Stimulated activated memory B cell treated with anti-CD40 and anti-IgM and Interleukin-4, amounts not matched to agents 10 μg/mL and 1 μg/mL and 100 μg/mL, for 72 hours (primary cell): ENCODE results near the gene PSENEN.

Experiments
- ATAC-seq: fragments of 150-1000 bp; cut with Tn5 transposase; 2 replicates; pipeline ENCODE4 v1.10.0; 2021
- H3K27ac Mint-ChIP-seq: one replicate; pipeline ENCODE4 v1.8.0; 2022; ENCODE audit warnings: mild to moderate bottlenecking, mixed read lengths
- H3K27me3 Mint-ChIP-seq: one replicate; pipeline ENCODE4 v1.8.0; 2022; ENCODE audit warnings: mixed read lengths
- H3K36me3 Mint-ChIP-seq: one replicate; pipeline ENCODE4 v1.8.0; 2022; ENCODE audit warnings: mixed read lengths
- H3K4me1 Mint-ChIP-seq: one replicate; pipeline ENCODE4 v1.8.0; 2022; ENCODE audit warnings: mixed read lengths
- H3K4me3 Mint-ChIP-seq: one replicate; pipeline ENCODE4 v1.8.0; 2022; ENCODE audit warnings: mild to moderate bottlenecking, moderate library complexity, mixed read lengths
- H3K9me3 Mint-ChIP-seq: one replicate; pipeline ENCODE4 v1.8.0; 2022; ENCODE audit warnings: mixed read lengths

Gene PSENEN

GRCh38 chr19:35745328-35746086 is at the start of gene PSENEN, which contains the start of gene U2AF1L4:
PSENEN (plus strand) TSS chr19:35745651; CDS start chr19:35745931, 280 bp downstream.
U2AF1L4 (minus strand) TSS chr19:35745418; CDS start chr19:35745391, 27 bp downstream.
- ATAC-seq, result peak; percentile 72
- Mint-ChIP-seq H3K36me3 (peaks cover 17% of the 10 kb centered on the region), H3K27ac (peak within 1 kb of the TSS; percentile 99), H3K27me3 (no peaks in the 10 kb centered on the region), H3K4me3 (peak within 1 kb of the TSS; percentile 97), H3K4me1 (peaks cover 72% of the 10 kb centered on the region), H3K9me3 (no peaks in the 10 kb centered on the region)

GRCh38 chr19:35695895-35696422 is 49.5 kb upstream of the PSENEN start:
- H3K4me3 Mint-ChIP-seq, result no peak overlapping the region
- H3K27me3 Mint-ChIP-seq, result no peaks in the 10 kb centered on the region
- H3K27ac Mint-ChIP-seq, result peak overlapping the region; percentile 54
- H3K4me1 Mint-ChIP-seq, result peaks cover 16% of the 10 kb centered on the region
- H3K36me3 Mint-ChIP-seq, result no peaks in the 10 kb centered on the region
- ATAC-seq, result no peak
- peaks cover 3% of the 10 kb centered on the region for H3K9me3 Mint-ChIP-seq

- no peak overlapping the region for H3K4me3 Mint-ChIP-seq
- ATAC-seq, result peak; percentile 65
- no peaks in the 10 kb centered on the region for H3K36me3 Mint-ChIP-seq
- H3K9me3 Mint-ChIP-seq, result peaks cover 3% of the 10 kb centered on the region
- peak overlapping the region; percentile 54 for H3K27ac Mint-ChIP-seq
- H3K27me3 Mint-ChIP-seq, result no peaks in the 10 kb centered on the region
- peaks cover 17% of the 10 kb centered on the region for H3K4me1 Mint-ChIP-seq
These were observed 48.6 kb upstream of the PSENEN start for GRCh38 chr19:35696835-35697234.

- H3K9me3 Mint-ChIP-seq, result no peaks in the 10 kb centered on the region
- H3K4me1 Mint-ChIP-seq, result peaks cover 7% of the 10 kb centered on the region
- peak overlapping the region; percentile 89 for H3K27ac Mint-ChIP-seq
- H3K27me3 Mint-ChIP-seq, result no peaks in the 10 kb centered on the region
- H3K4me3 Mint-ChIP-seq, result peak overlapping the region; percentile 87
- ATAC-seq, result peak; percentile 100
- no peaks in the 10 kb centered on the region for H3K36me3 Mint-ChIP-seq
These were observed 43.0 kb upstream of the PSENEN start for GRCh38 chr19:35702223-35703012.

GRCh38 chr19:35703343-35703742 is 42.1 kb upstream of the PSENEN start:
- no peaks in the 10 kb centered on the region for H3K36me3 Mint-ChIP-seq
- peak overlapping the region; percentile 87 for H3K4me3 Mint-ChIP-seq
- H3K27me3 Mint-ChIP-seq, result no peaks in the 10 kb centered on the region
- no peak for ATAC-seq
- peaks cover 7% of the 10 kb centered on the region for H3K4me1 Mint-ChIP-seq
- no peaks in the 10 kb centered on the region for H3K9me3 Mint-ChIP-seq
- no peak overlapping the region for H3K27ac Mint-ChIP-seq

GRCh38 chr19:35704218-35704617 is 41.2 kb upstream of the PSENEN start, which contains the start of gene ZBTB32:
ZBTB32 (plus strand) TSS chr19:35704558; CDS start chr19:35714627, 10,069 bp downstream.
- H3K4me3 Mint-ChIP-seq, result no peak within 1 kb of the TSS
- H3K4me1 Mint-ChIP-seq, result peaks cover 7% of the 10 kb centered on the region
- no peaks in the 10 kb centered on the region for H3K9me3 Mint-ChIP-seq
- H3K27me3 Mint-ChIP-seq, result no peaks in the 10 kb centered on the region
- no peaks in the 10 kb centered on the region for H3K36me3 Mint-ChIP-seq
- H3K27ac Mint-ChIP-seq, result no peak within 1 kb of the TSS
- ATAC-seq, result no peak

- Mint-ChIP-seq H3K27ac (no peak overlapping the region), H3K4me3 (no peak overlapping the region), H3K27me3 (no peaks in the 10 kb centered on the region), H3K36me3 (no peaks in the 10 kb centered on the region), H3K4me1 (peaks cover 31% of the 10 kb centered on the region), H3K9me3 (no peaks in the 10 kb centered on the region)
- ATAC-seq, result no peak
These were observed 37.1 kb upstream of the PSENEN start for GRCh38 chr19:35708391-35708790.

GRCh38 chr19:35710784-35711723 is 34.4 kb upstream of the PSENEN start:
- ATAC-seq, result peak; percentile 78
- Mint-ChIP-seq H3K4me3 (peak overlapping the region; percentile 74), H3K27ac (peak overlapping the region; percentile 97), H3K36me3 (peaks cover 12% of the 10 kb centered on the region), H3K27me3 (no peaks in the 10 kb centered on the region), H3K4me1 (peaks cover 57% of the 10 kb centered on the region), H3K9me3 (no peaks in the 10 kb centered on the region)

- Mint-ChIP-seq H3K9me3 (no peaks in the 10 kb centered on the region), H3K4me3 (peak overlapping the region; percentile 92), H3K27me3 (no peaks in the 10 kb centered on the region), H3K4me1 (peaks cover 65% of the 10 kb centered on the region), H3K36me3 (peaks cover 20% of the 10 kb centered on the region), H3K27ac (peak overlapping the region; percentile 97)
- peak; percentile 13 for ATAC-seq
These were observed 32.6 kb upstream of the PSENEN start for GRCh38 chr19:35712567-35713505.

- ATAC-seq, result no peak
- Mint-ChIP-seq H3K4me3 (peak overlapping the region; percentile 92), H3K27me3 (no peaks in the 10 kb centered on the region), H3K4me1 (peaks cover 66% of the 10 kb centered on the region), H3K27ac (peak overlapping the region; percentile 97), H3K36me3 (peaks cover 20% of the 10 kb centered on the region), H3K9me3 (no peaks in the 10 kb centered on the region)
These were observed 32.0 kb upstream of the PSENEN start for GRCh38 chr19:35713506-35713850.

GRCh38 chr19:35713904-35714495 is 31.5 kb upstream of the PSENEN start:
- no peaks in the 10 kb centered on the region for H3K9me3 Mint-ChIP-seq
- no peak for ATAC-seq
- H3K36me3 Mint-ChIP-seq, result peaks cover 20% of the 10 kb centered on the region
- peak overlapping the region; percentile 97 for H3K27ac Mint-ChIP-seq
- peaks cover 71% of the 10 kb centered on the region for H3K4me1 Mint-ChIP-seq
- H3K27me3 Mint-ChIP-seq, result no peaks in the 10 kb centered on the region
- peak overlapping the region; percentile 92 for H3K4me3 Mint-ChIP-seq

- no peak for ATAC-seq
- H3K9me3 Mint-ChIP-seq, result no peaks in the 10 kb centered on the region
- peaks cover 79% of the 10 kb centered on the region for H3K4me1 Mint-ChIP-seq
- no peaks in the 10 kb centered on the region for H3K27me3 Mint-ChIP-seq
- H3K4me3 Mint-ChIP-seq, result peak overlapping the region; percentile 92
- H3K36me3 Mint-ChIP-seq, result peaks cover 20% of the 10 kb centered on the region
- H3K27ac Mint-ChIP-seq, result peak overlapping the region; percentile 97
These were observed 30.7 kb upstream of the PSENEN start for GRCh38 chr19:35714601-35715354.

GRCh38 chr19:35715355-35715809 is 30.1 kb upstream of the PSENEN start:
- Mint-ChIP-seq H3K36me3 (peaks cover 25% of the 10 kb centered on the region), H3K4me3 (peak overlapping the region; percentile 97), H3K27ac (peak overlapping the region; percentile 97), H3K27me3 (no peaks in the 10 kb centered on the region), H3K9me3 (no peaks in the 10 kb centered on the region), H3K4me1 (peaks cover 83% of the 10 kb centered on the region)
- ATAC-seq, result no peak
